ENCODE data around the gene ZNF213.

The ZNF213 gene

GRCh38 chr16:3149193-3149530 is 14.3 kb downstream of the ZNF213 start:
- TF ChIP-seq EZH2phosphoT487 (IDR thresholded peaks at IDR 0.05; ENCODE audit: low read length): no peak
- TF ChIP-seq CTCF (IDR thresholded peaks at IDR 0.05; ENCODE audit: low read length): no peak
- TF ChIP-seq EZH2 (optimal IDR thresholded peaks at IDR 0.05; ENCODE audit: low read depth, low read length): no peak
- 0 out of 2 replicates have a peak, but pooled peaks cover 4% of the 10 kb centered on the region for H3K4me1 ChIP-seq (ENCODE audit: low read length)
- peaks cover 22% of the 10 kb centered on the region for H3K27me3 ChIP-seq (replicated peaks; ENCODE audit: insufficient read depth, low read length)
- H2AFZ ChIP-seq (ENCODE audit: low read length): no peak overlapping the region
- no peaks in the 10 kb centered on the region for H3K36me3 ChIP-seq (replicated peaks; ENCODE audit: insufficient read depth, low read length)
- 0 out of 2 replicates have a peak overlapping the region, but pooled peaks have one; percentile 100 for H3K4me2 ChIP-seq (ENCODE audit: low read depth, low read length)
- H3K9me2 ChIP-seq (replicated peaks; ENCODE audit: insufficient read depth, low read length): no peaks in the 10 kb centered on the region
- H3K79me2 ChIP-seq (ENCODE audit: low read length): no peaks in the 10 kb centered on the region
- no peak overlapping the region for H3K4me3 ChIP-seq (ENCODE audit: low read length)
- H3K9me3 ChIP-seq (replicated peaks; ENCODE audit: insufficient read depth, low read length): no peaks in the 10 kb centered on the region
- no peak overlapping the region for H3K27ac ChIP-seq (ENCODE audit: low read length)
- DNase-seq: no peak
- no peak overlapping the region for H3K9ac ChIP-seq (ENCODE audit: low read length)
- H4K20me1 ChIP-seq (ENCODE audit: insufficient read depth, low read length): no peaks in the 10 kb centered on the region
- peaks cover 23% of the 10 kb centered on the region; the same call in 1 of the 2 replicates for H3F3A ChIP-seq (ENCODE audit: insufficient read depth, low read length)

- TF ChIP-seq EZH2 (optimal IDR thresholded peaks at IDR 0.05; ENCODE audit: low read depth, low read length) (no peak), CTCF (IDR thresholded peaks at IDR 0.05; ENCODE audit: low read length) (peak; percentile 36), EZH2phosphoT487 (IDR thresholded peaks at IDR 0.05; ENCODE audit: low read length) (no peak)
- peak overlapping the region; percentile 33; the same call in 1 of the 2 replicates for H3K27ac ChIP-seq (ENCODE audit: low read length)
Measured at GRCh38 chr16:3149630-3150345, 15.0 kb downstream of the ZNF213 start.

GRCh38 chr16:3150346-3151218 is 15.8 kb downstream of the ZNF213 start:
- Histone ChIP-seq H3K36me3 (replicated peaks; ENCODE audit: insufficient read depth, low read length) (no peaks in the 10 kb centered on the region), H3K9me2 (replicated peaks; ENCODE audit: insufficient read depth, low read length) (no peaks in the 10 kb centered on the region), H3K9ac (ENCODE audit: low read length) (peak overlapping the region; percentile 77)

More at GRCh38 chr16:3149630-3150345, 15.0 kb downstream of the ZNF213 start:
- Histone ChIP-seq H3K27me3 (replicated peaks; ENCODE audit: insufficient read depth, low read length) (peaks cover 16% of the 10 kb centered on the region), H2AFZ (ENCODE audit: low read length) (peak overlapping the region; percentile 98), H3K36me3 (replicated peaks; ENCODE audit: insufficient read depth, low read length) (no peaks in the 10 kb centered on the region), H3K4me1 (ENCODE audit: low read length) (0 out of 2 replicates have a peak, but pooled peaks cover 4% of the 10 kb centered on the region), H3K9me3 (replicated peaks; ENCODE audit: insufficient read depth, low read length) (no peaks in the 10 kb centered on the region), H3K4me2 (ENCODE audit: low read depth, low read length) (peak overlapping the region; percentile 100), H3K9ac (ENCODE audit: low read length) (peak overlapping the region; percentile 77), H3K79me2 (ENCODE audit: low read length) (no peaks in the 10 kb centered on the region), H3F3A (ENCODE audit: insufficient read depth, low read length) (peaks cover 23% of the 10 kb centered on the region; the same call in 1 of the 2 replicates), H4K20me1 (ENCODE audit: insufficient read depth, low read length) (no peaks in the 10 kb centered on the region), H3K9me2 (replicated peaks; ENCODE audit: insufficient read depth, low read length) (no peaks in the 10 kb centered on the region), H3K4me3 (ENCODE audit: low read length) (peak overlapping the region; percentile 90)
- DNase-seq: no peak

More at GRCh38 chr16:3150346-3151218, 15.8 kb downstream of the ZNF213 start:
- Histone ChIP-seq H3F3A (ENCODE audit: insufficient read depth, low read length) (peaks cover 23% of the 10 kb centered on the region), H3K27ac (ENCODE audit: low read length) (peak overlapping the region; percentile 79), H4K20me1 (ENCODE audit: insufficient read depth, low read length) (no peaks in the 10 kb centered on the region), H3K9me3 (replicated peaks; ENCODE audit: insufficient read depth, low read length) (no peaks in the 10 kb centered on the region), H3K4me2 (ENCODE audit: low read depth, low read length) (peak overlapping the region; percentile 100), H3K4me1 (ENCODE audit: low read length) (0 out of 2 replicates have a peak, but pooled peaks cover 4% of the 10 kb centered on the region), H3K4me3 (ENCODE audit: low read length) (peak overlapping the region; percentile 90), H3K79me2 (ENCODE audit: low read length) (no peaks in the 10 kb centered on the region), H2AFZ (ENCODE audit: low read length) (peak overlapping the region; percentile 98), H3K27me3 (replicated peaks; ENCODE audit: insufficient read depth, low read length) (peaks cover 8% of the 10 kb centered on the region)
- DNase-seq: peak; percentile 98
- TF ChIP-seq EZH2 (optimal IDR thresholded peaks at IDR 0.05; ENCODE audit: low read depth, low read length) (no peak), EZH2phosphoT487 (IDR thresholded peaks at IDR 0.05; ENCODE audit: low read length) (no peak), CTCF (IDR thresholded peaks at IDR 0.05; ENCODE audit: low read length) (no peak)
